Measurements from ENCODE around the gene CNTNAP4. TPM values are rescaled to one million over a fixed set of nuclear protein-coding genes. Genes with fewer than 3 reads are reported as not detected.

Gene CNTNAP4
- polyA plus RNA-seq, 1 of the 3 experiments (the other 2 are of a cell fraction), result not detected

GRCh38 chr16:76378020-76378419 is 100.8 kb downstream of the CNTNAP4 start:
- CTCF ChIA-PET, result interaction anchor here (0.6 to 0.9 kb wide), 3 partner anchors 13 to 580 kb away, joined by 3 read pairs; no protein-coding TSS in a partner anchor
- POLR2A ChIA-PET, result no interaction called here
- no peak overlapping the region for H3K4me3 ChIP-seq (ENCODE audit: low read depth in 2 of 2, low read length in 1 of 2)
- H3K27ac ChIP-seq (ENCODE audit: low read depth in 2 of 2, low read length in 1 of 2), result no peak overlapping the region
- H3K9me2 ChIP-seq, result no peaks in the 10 kb centered on the region
- H3K9me3 ChIP-seq, result no peaks in the 10 kb centered on the region
- H3K36me3 ChIP-seq (replicated peaks in 1 of 2; ENCODE audit: control insufficient read depth in 1 of 2, insufficient read depth in 2 of 2, low read length in 1 of 2), result no peaks in the 10 kb centered on the region
- no peaks in the 10 kb centered on the region for H3F3A ChIP-seq (replicated peaks; ENCODE audit: insufficient read depth)
- H3K4me2 ChIP-seq, result no peak overlapping the region
- WGBS (ENCODE audit: low lambda C conversion rate), result 24% methylated on average over 3 of the region's 3 CpGs
- DNase-seq, result no peak
- no peaks in the 10 kb centered on the region for H3K27me3 ChIP-seq (ENCODE audit: insufficient read depth)
- no peaks in the 10 kb centered on the region for H4K20me1 ChIP-seq (ENCODE audit: insufficient read depth)
- H3K79me2 ChIP-seq (ENCODE audit: insufficient read depth), result no peaks in the 10 kb centered on the region
- H2AFZ ChIP-seq (ENCODE audit: low read depth), result no peak overlapping the region
- TF ChIP-seq MAX (IDR thresholded peaks at IDR 0.05; ENCODE audit: low read depth) (no peak), TCF12 (IDR thresholded peaks at IDR 0.05) (no peak), IRF3 (IDR thresholded peaks at IDR 0.05; ENCODE audit: low read depth, low read length) (no peak), USF2 (IDR thresholded peaks at IDR 0.05; ENCODE audit: borderline replicate concordance, low read depth, low read length) (no peak), RXRA (IDR thresholded peaks at IDR 0.05; ENCODE audit: borderline replicate concordance, low read depth) (no peak), GATA2 (CRISPR knock-in tag; IDR thresholded peaks at IDR 0.05) (no peak), ZBTB33 (IDR thresholded peaks at IDR 0.05; ENCODE audit: borderline replicate concordance, low read depth) (no peak)
- no peak overlapping the region for H3K9ac ChIP-seq
- no peaks in the 10 kb centered on the region for H3K4me1 ChIP-seq (ENCODE audit: control insufficient read depth in 1 of 2, insufficient read depth in 2 of 2, low read depth in 1 of 2, low read length in 1 of 2)

GRCh38 chr16:76381096-76381495 is 103.9 kb downstream of the CNTNAP4 start:
- 8% methylated on average over 1 of the region's 1 CpG for WGBS (ENCODE audit: low lambda C conversion rate)
- no peak overlapping the region for H2AFZ ChIP-seq (ENCODE audit: low read depth)
- H4K20me1 ChIP-seq (ENCODE audit: insufficient read depth), result no peaks in the 10 kb centered on the region
- ChIA-PET CTCF (interaction anchor here (0.6 kb wide), 1 partner anchor 287 kb away, joined by 3 read pairs; no protein-coding TSS in a partner anchor), POLR2A (no interaction called here)
- no peaks in the 10 kb centered on the region for H3K27me3 ChIP-seq (ENCODE audit: insufficient read depth)
- H3K4me2 ChIP-seq, result no peak overlapping the region
- H3K9me3 ChIP-seq, result no peaks in the 10 kb centered on the region
- H3K9me2 ChIP-seq, result no peaks in the 10 kb centered on the region
- no peak for DNase-seq
- H3K4me3 ChIP-seq (ENCODE audit: low read depth in 2 of 2, low read length in 1 of 2), result no peak overlapping the region
- no peak overlapping the region for H3K9ac ChIP-seq
- no peak overlapping the region for H3K27ac ChIP-seq (ENCODE audit: low read depth in 2 of 2, low read length in 1 of 2)
- H3F3A ChIP-seq (replicated peaks; ENCODE audit: insufficient read depth), result no peaks in the 10 kb centered on the region
- peaks cover 0 to 2% of the 10 kb centered on the region in 2 experiments; a peak in 1 of 4 replicates for H3K4me1 ChIP-seq (ENCODE audit: control insufficient read depth in 1 of 2, insufficient read depth in 2 of 2, low read depth in 1 of 2, low read length in 1 of 2)
- no peaks in the 10 kb centered on the region for H3K79me2 ChIP-seq (ENCODE audit: insufficient read depth)
- TF ChIP-seq PBX3 (IDR thresholded peaks at IDR 0.05), result no peak
- no peak for TF ChIP-seq NFIC (IDR thresholded peaks at IDR 0.05; ENCODE audit: borderline replicate concordance)
- TF ChIP-seq USF2 (IDR thresholded peaks at IDR 0.05; ENCODE audit: borderline replicate concordance, low read depth, low read length), result no peak
- TF ChIP-seq CTCF (IDR thresholded peaks at IDR 0.05), result no peak
- TF ChIP-seq FOSL2 (IDR thresholded peaks at IDR 0.05; ENCODE audit: borderline replicate concordance, low read depth), result no peak
- no peak for TF ChIP-seq YY1 (IDR thresholded peaks at IDR 0.05; ENCODE audit: low read depth)
- TF ChIP-seq RFX5 (IDR thresholded peaks at IDR 0.05; ENCODE audit: low read length), result no peak
- TF ChIP-seq IRF3 (IDR thresholded peaks at IDR 0.05; ENCODE audit: low read depth, low read length), result no peak
- TF ChIP-seq MXI1 (IDR thresholded peaks at IDR 0.05; ENCODE audit: low read depth, low read length), result no peak
- no peak for TF ChIP-seq POLR2AphosphoS5 (IDR thresholded peaks at IDR 0.05; ENCODE audit: low read depth, low read length)
- H3K36me3 ChIP-seq (replicated peaks in 1 of 2; ENCODE audit: control insufficient read depth in 1 of 2, insufficient read depth in 2 of 2, low read length in 1 of 2), result no peaks in the 10 kb centered on the region

Measured in SK-N-SH (cell line).